GM12801 (cell line): Measurements from ENCODE around the gene SYPL2.

Experiments
- CTCF ChIP-seq: IDR thresholded peaks from one replicate; pipeline ENCODE4 v1.5.1; 2011; ENCODE audit warnings: control low read depth; ENCODE audit not compliant: insufficient read length; ENCODE audit errors: extremely low read depth

Gene SYPL2

DNA sequence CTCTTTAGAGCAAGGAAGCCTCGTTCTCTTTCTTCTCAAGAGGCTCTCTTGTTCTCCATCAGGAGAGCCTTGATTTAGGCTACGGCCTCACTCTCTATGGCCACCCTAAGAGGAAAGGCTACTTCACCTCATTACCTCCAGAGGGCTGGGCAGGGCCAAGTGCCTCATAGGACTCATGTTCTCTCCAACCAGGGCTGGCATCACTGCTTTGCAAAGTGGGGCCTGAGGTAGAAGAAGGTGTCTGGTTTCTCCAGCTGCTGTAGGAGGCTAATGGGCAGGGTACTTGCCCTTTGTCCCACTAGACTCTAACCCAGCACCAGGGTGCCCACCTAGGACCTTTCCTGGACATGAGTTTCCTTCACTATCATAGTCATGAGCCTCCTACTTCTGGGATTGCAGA lies 15.3 kb downstream of the SYPL2 start:
- no peak for TF ChIP-seq CTCF

DNA sequence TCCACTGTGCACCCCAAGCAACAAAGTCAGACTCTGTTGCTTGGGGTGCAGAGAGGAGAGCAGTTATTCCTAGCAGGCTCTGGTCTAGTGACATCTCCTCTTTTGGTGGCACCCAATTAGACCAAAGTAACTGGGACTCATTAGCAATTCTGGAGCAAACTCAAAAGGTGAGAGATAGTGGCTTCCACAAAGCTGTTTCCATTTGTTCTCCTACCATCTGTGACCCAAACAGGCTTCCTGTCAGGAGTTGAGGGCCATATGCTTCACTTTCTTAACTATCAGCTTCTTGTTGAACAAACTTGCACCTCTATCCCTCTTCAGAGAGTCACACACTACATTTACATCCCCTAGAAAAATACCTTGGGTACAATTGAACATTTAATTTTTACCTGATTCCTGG lies 15.9 kb downstream of the SYPL2 start:
- TF ChIP-seq CTCF = no peak

DNA sequence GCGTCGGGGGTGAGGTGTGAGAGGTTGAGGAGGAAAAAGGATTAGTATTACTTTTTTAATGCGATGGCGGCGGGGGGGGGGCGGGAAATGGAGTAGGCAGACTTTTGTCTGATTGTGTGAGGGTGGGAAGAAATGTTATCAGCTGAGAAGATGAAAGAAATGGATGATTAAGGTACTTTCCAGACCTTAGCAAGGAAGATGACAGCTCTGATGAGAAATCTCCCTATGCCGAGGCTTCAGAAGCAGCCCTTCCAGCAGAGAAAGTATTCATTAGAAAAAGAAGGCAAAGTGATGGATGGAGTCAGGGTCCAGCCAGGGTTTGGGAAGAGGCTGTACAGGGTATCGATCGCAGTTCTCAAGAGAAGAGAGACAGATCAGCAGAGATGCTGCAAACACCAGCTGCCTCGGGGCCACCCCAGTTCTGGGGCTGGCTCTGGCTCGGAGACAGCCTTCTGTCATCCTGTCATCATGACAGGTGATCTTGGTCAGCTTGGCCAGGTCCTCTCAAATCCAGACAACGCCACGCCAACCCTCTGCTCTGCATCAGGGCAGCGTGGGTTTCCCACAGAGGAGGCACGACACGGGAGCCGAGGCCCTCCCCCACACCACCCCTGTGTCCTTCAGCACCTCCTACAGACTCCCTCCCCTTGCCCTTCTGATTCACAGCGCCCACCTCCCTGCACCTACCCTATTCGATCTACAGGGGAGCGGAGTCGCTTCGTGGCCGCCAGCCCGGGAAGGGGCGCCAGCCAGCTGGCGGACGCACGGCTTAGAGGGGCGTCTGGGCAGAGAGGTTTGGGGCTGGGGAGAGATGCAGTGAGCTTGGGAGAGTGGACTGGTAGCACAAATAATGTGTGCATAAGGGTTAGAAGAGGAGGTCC lies 16.7 kb downstream of the SYPL2 start:
- TF ChIP-seq CTCF = no peak

GRCh38 chr1:109483672-109484518 lies 17.5 kb downstream of the SYPL2 start, which contains the start of gene ATXN7L2:
ATXN7L2 (plus strand) TSS chr1:109483905; CDS start chr1:109483954, 49 bp downstream.
- TF ChIP-seq CTCF = no peak

GRCh38 chr1:109484519-109484975 lies 18.2 kb downstream of the SYPL2 start:
- TF ChIP-seq CTCF = no peak

GRCh38 chr1:109485001-109485400 lies 18.7 kb downstream of the SYPL2 start:
- no peak for TF ChIP-seq CTCF

DNA sequence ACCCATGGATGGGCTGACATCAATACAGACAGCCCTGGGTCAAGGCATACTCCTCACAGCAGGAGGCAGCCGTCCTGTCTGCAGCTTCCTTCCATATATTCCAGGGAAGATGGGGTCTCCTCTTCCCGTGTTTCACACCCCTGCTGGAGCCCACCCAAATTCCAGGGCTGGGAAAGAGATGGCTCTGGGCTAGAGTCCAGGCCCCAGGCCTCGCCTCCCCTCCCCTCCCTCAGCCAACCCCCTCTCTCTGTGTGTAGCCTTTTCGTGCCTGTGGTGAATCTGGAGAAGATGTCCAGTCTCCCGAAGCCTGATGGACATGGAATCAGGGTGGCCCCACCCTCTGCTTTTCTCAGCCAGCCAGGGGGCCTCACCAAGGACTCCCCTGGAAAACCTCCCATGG lies 20.9 kb downstream of the SYPL2 start:
- no peak for TF ChIP-seq CTCF
